ENCODE results near the gene PJA1.

DNA sequence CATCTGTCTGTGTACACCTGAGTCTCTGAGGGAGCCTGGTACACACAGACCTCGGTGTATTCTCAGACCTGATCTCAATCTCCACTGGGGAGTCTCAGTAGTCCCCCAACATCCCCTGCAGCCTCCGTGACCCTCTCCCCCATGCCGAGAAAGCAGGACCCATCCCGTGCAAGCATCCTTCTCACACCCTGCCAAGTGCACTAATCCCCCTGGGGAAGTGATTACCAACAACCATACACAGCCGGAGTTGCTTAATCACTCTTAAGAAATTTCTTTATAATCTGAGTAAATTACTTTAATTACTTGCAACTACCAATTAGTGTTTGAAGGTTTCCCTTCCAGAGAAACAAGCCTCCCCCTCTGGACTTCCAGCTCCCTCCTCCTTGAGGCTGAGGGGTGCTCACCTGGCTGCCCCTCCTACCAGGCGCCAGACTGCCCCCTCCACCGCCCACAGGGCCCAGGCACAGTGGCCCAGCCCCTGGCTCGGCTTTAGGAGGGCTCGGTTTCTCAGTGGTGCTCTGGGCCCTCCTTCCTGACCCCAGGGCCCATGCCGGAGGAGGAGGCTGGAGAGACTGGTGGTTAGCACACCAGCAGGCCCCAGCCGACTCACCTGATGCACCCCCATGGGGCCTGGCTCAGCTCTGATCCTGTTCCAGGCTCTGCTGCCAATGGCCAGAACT is 43.8 kb downstream of the PJA1 start:
- TF ChIP-seq, protein P1, sequence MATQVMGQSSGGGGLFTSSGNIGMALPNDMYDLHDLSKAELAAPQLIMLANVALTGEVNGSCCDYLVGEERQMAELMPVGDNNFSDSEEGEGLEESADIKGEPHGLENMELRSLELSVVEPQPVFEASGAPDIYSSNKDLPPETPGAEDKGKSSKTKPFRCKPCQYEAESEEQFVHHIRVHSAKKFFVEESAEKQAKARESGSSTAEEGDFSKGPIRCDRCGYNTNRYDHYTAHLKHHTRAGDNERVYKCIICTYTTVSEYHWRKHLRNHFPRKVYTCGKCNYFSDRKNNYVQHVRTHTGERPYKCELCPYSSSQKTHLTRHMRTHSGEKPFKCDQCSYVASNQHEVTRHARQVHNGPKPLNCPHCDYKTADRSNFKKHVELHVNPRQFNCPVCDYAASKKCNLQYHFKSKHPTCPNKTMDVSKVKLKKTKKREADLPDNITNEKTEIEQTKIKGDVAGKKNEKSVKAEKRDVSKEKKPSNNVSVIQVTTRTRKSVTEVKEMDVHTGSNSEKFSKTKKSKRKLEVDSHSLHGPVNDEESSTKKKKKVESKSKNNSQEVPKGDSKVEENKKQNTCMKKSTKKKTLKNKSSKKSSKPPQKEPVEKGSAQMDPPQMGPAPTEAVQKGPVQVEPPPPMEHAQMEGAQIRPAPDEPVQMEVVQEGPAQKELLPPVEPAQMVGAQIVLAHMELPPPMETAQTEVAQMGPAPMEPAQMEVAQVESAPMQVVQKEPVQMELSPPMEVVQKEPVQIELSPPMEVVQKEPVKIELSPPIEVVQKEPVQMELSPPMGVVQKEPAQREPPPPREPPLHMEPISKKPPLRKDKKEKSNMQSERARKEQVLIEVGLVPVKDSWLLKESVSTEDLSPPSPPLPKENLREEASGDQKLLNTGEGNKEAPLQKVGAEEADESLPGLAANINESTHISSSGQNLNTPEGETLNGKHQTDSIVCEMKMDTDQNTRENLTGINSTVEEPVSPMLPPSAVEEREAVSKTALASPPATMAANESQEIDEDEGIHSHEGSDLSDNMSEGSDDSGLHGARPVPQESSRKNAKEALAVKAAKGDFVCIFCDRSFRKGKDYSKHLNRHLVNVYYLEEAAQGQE (IDR thresholded peaks at IDR 0.05; ENCODE audit: insufficient read depth in 1 of 2, low read depth in 2 of 2, low read length in 2 of 2), result no peak
- TF ChIP-seq POLR2AphosphoS5 (IDR thresholded peaks at IDR 0.05; ENCODE audit: low read depth, low read length) (no peak), FOXP2 (optimal IDR thresholded peaks at IDR 0.05; ENCODE audit: borderline replicate concordance, extremely low read depth, extremely low read length, insufficient read depth) (no peak)
